IMR-90 (cell line): ENCODE measurements around the gene C14orf39. TPM values are rescaled to one million over a fixed set of nuclear protein-coding genes. Genes with fewer than 3 reads are reported as not detected.

Experiments used
- ATAC-seq: fragments of 200-7000 bp; cut with Tn5 transposase; 2 replicates; pipeline ENCODE4 v1.9.1; 2020; ENCODE audit warnings: low read depth, mild to moderate bottlenecking, moderate library complexity
- BruUV-seq: library from RNA; stranded (reverse); fragments of 400-500 nt; replicated peaks from 2 replicates; lab custom pipeline; 2021; lab: Mats Ljungman, UMichigan
- CTCF ChIA-PET: fragments of 300-600 bp; formaldehyde crosslinking; extraction: SDS; loops from one replicate; lab custom pipeline; 2021; ENCODE audit warnings: antibody characterized with exemption; lab: Yijun Ruan, JAX
- POLR2A ChIA-PET: fragments of 300-600 bp; sonication (Branson Sonifier 250); formaldehyde crosslinking; loops from one replicate; lab custom pipeline; 2022; ENCODE audit warnings: antibody characterized with exemption; ENCODE audit not compliant: unreplicated experiment; lab: Charles Lee
- DNase-seq: peaks from one replicate; pipeline ENCODE4 v3.0.0; 2013
- H2AFZ ChIP-seq: replicated peaks from 2 replicates; pipeline ENCODE3; 2013; ENCODE audit warnings: low read length, mild to moderate bottlenecking; ENCODE audit not compliant: poor library complexity
- H2AK5ac ChIP-seq: 2 replicates; pipeline ENCODE4 v1.6.1; 2013; ENCODE audit warnings: low read depth, low read length, inconsistent platforms
- H2AK9ac ChIP-seq: replicated peaks from 2 replicates; pipeline ENCODE3; 2013; ENCODE audit warnings: mild to moderate bottlenecking, low read depth, low read length, moderate library complexity; ENCODE audit not compliant: poor library complexity
- H2BK120ac ChIP-seq: 2 replicates; pipeline ENCODE4 v1.6.1; 2013; ENCODE audit warnings: low read depth, low read length, inconsistent platforms
- H2BK15ac ChIP-seq: 3 replicates; pipeline ENCODE4 v1.6.1; 2013; ENCODE audit warnings: low read depth, low read length, inconsistent platforms
- H2BK20ac ChIP-seq: 2 replicates; pipeline ENCODE4 v1.6.1; 2013; ENCODE audit warnings: low read depth, mild to moderate bottlenecking, inconsistent platforms, low read length, moderate library complexity
- H2BK5ac ChIP-seq: 2 replicates; pipeline ENCODE4 v1.6.1; 2013; ENCODE audit warnings: mild to moderate bottlenecking, low read depth, low read length, inconsistent platforms; ENCODE audit not compliant: poor library complexity, severe bottlenecking
- H3K14ac ChIP-seq: replicated peaks from 2 replicates; pipeline ENCODE4 v1.6.1; 2013; ENCODE audit warnings: low read depth, low read length, inconsistent platforms
- H3K18ac ChIP-seq: 2 replicates; pipeline ENCODE4 v1.6.1; 2013; ENCODE audit warnings: low read depth, low read length, control low read depth
- H3K23ac ChIP-seq: 2 replicates; pipeline ENCODE4 v1.6.1; 2013; ENCODE audit warnings: low read depth, low read length, inconsistent platforms
- H3K27ac ChIP-seq: 2 replicates; pipeline ENCODE4 v1.5.1; 2013; ENCODE audit warnings: mild to moderate bottlenecking, control low read depth, low read length; ENCODE audit not compliant: insufficient read depth
- H3K27me3 ChIP-seq: 2 replicates; pipeline ENCODE4 v1.6.1; 2013; ENCODE audit warnings: low read length; ENCODE audit not compliant: control insufficient read depth, insufficient read depth
- H3K36me3 ChIP-seq: 2 replicates; pipeline ENCODE4 v1.6.1; 2013; ENCODE audit warnings: low read length, mixed read lengths; ENCODE audit not compliant: control insufficient read depth, insufficient read depth
- H3K4ac ChIP-seq: 2 replicates; pipeline ENCODE4 v1.6.1; 2013; ENCODE audit warnings: low read depth, low read length, inconsistent platforms
- H3K4me1 ChIP-seq: 2 replicates; pipeline ENCODE4 v1.6.1; 2013; ENCODE audit warnings: low read length, mixed read lengths; ENCODE audit not compliant: control insufficient read depth, insufficient read depth
- H3K4me2 ChIP-seq: 2 replicates; pipeline ENCODE4 v1.6.1; 2013; ENCODE audit warnings: low read depth, mild to moderate bottlenecking, control low read depth, low read length, moderate library complexity
- H3K4me3 ChIP-seq: 2 replicates; pipeline ENCODE4 v1.5.1; 2013; ENCODE audit warnings: low read depth, mild to moderate bottlenecking, control low read depth, low read length, moderate library complexity; ENCODE audit not compliant: insufficient read depth
- H3K56ac ChIP-seq: 2 replicates; pipeline ENCODE4 v1.6.1; 2013; ENCODE audit warnings: low read length, inconsistent platforms; ENCODE audit not compliant: insufficient read depth; ENCODE audit errors: extremely low read depth
- H3K79me1 ChIP-seq, 2 experiments: 2 replicates each; pipeline ENCODE4 v1.6.1; 2013; ENCODE audit warnings: low read length in 2 of 2, inconsistent platforms in 1 of 2, low read depth in 1 of 2
- H3K9ac ChIP-seq: 2 replicates; pipeline ENCODE4 v1.6.1; 2013; ENCODE audit warnings: low read depth, low read length, control low read depth
- H3K9me1 ChIP-seq: 2 replicates; pipeline ENCODE4 v1.6.1; 2013; ENCODE audit warnings: low read length, inconsistent platforms; ENCODE audit not compliant: insufficient read depth
- H3K9me3 ChIP-seq: 2 replicates; pipeline ENCODE4 v1.6.1; 2013; ENCODE audit warnings: low read length; ENCODE audit not compliant: control insufficient read depth, insufficient read depth
- H4K20me1 ChIP-seq: 2 replicates; pipeline ENCODE4 v1.6.1; 2013; ENCODE audit warnings: low read length, inconsistent platforms; ENCODE audit not compliant: insufficient read depth
- H4K5ac ChIP-seq: 2 replicates; pipeline ENCODE4 v1.6.1; 2013; ENCODE audit warnings: mild to moderate bottlenecking, low read depth, low read length, control low read depth
- H4K8ac ChIP-seq, 2 experiments: 2 replicates each; pipeline ENCODE4 v1.6.1; 2013; ENCODE audit warnings: low read depth in 2 of 2, low read length in 2 of 2, control low read depth in 1 of 2, inconsistent platforms in 1 of 2
- H4K91ac ChIP-seq: 2 replicates; pipeline ENCODE4 v1.6.1; 2013; ENCODE audit warnings: low read depth, low read length, inconsistent platforms; ENCODE audit not compliant: insufficient read depth
- FOS ChIP-seq: fragments of 150-350 bp; IDR thresholded peaks from 2 replicates; pipeline ENCODE4 v1.6.1; 2016; ENCODE audit warnings: low read depth, low read length
- WGBS, 2 experiments: methylation state at CpG; one replicate each; pipeline versions ENCODE4 v1.1.5 to v1.1.7; 2013; ENCODE audit warnings: missing lambda C conversion rate in 2 of 2; ENCODE audit not compliant: insufficient read length in 1 of 2; ENCODE audit errors: extremely low coverage in 2 of 2; 5-methylcytosine and 5-hydroxymethylcytosine counted together
- dilution Hi-C: fragments of 300-500 bp; cut with HindIII; formaldehyde crosslinking; loops from one replicate; pipeline ENCODE4 v1.14.3; 2018; ENCODE audit warnings: low sequenced_read_pairs; ENCODE audit not compliant: unreplicated experiment
- in situ Hi-C: fragments of 300-500 bp; cut with MboI; formaldehyde crosslinking; loops from 3 replicates; pipeline ENCODE4 v1.14.3; 2019; ENCODE audit warnings: low sequenced_read_pairs, inconsistent platforms, mixed read lengths
- intact Hi-C: fragments of 100-400 bp; cut with micrococcal nuclease; formaldehyde crosslinking; loops from 2 replicates; pipeline ENCODE4 v1.10.0; 2022
- polyA plus RNA-seq, 3 experiments: library from polyadenylated mRNA; depleted of rRNA; stranded (reverse); fragments of >200 nt; gene quantifications; 2 replicates each; pipeline ENCODE4 v1.2.3, GENCODE V29; 2012; ENCODE audit warnings: low replicate concordance in 1 of 3
- total RNA-seq: library from RNA; depleted of rRNA; stranded (reverse); fragments of >200 nt; gene quantifications from 2 replicates; pipeline ENCODE4 v1.2.3, GENCODE V29; 2012

The C14orf39 gene
- total and polyA plus RNA-seq, 2 of the 4 experiments (the other 2 are of a cell fraction): 0.36 to 0.38 TPM

DNA sequence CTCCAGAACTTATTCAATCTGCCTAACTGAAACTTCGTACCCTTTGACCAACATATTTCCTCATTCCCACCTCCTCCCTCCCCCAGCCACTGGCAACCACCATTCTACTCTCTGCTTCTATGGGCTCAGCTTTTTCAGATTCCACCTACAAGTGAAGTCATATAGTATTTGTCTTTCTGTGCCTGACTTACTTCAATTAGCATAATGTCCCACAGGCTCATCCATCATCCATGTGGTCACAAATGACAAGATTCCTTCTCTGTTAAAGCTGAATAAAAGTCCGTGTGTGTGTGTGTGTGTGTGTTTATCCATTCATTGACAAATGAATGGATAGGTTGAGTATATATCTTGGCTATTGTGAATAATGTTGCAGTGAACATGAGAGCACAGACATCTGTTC, 1.3 kb upstream of the C14orf39 start:
- H4K20me1 ChIP-seq: no peaks in the 10 kb centered on the region
- intact Hi-C loops (loop anchor here (5.0 kb wide), 2 partner anchors 135 to 240 kb away; partner anchors contain the start of gene PPM1A), dilution Hi-C loops (no loop called here), in situ Hi-C loops (no loop called here)
- H4K5ac ChIP-seq: no peak overlapping the region
- no peak overlapping the region for H2BK20ac ChIP-seq
- POLR2A ChIA-PET: no interaction called here
- H4K91ac ChIP-seq: no peak overlapping the region
- H3K27me3 ChIP-seq: peaks cover 11% of the 10 kb centered on the region
- H2BK5ac ChIP-seq: no peak overlapping the region
- no peak overlapping the region for H3K4me2 ChIP-seq
- DNase-seq (no peak), ATAC-seq (no peak)
- H3K27ac ChIP-seq: no peak overlapping the region
- H3K9me3 ChIP-seq: no peaks in the 10 kb centered on the region
- no peak overlapping the region for H2AK9ac ChIP-seq
- 44% methylated on average over 1 of the region's 2 CpGs; no CpG with 5 or more reads in 1 of the 2 experiments for WGBS, 2 experiments
- H3K23ac ChIP-seq: no peak overlapping the region
- H4K8ac ChIP-seq: no peak overlapping the region
- no peaks in the 10 kb centered on the region; a peak in 1 of 4 replicates for H3K79me1 ChIP-seq
- H2AK5ac ChIP-seq: no peak overlapping the region
- no peaks in the 10 kb centered on the region for H3K4me1 ChIP-seq
- H3K14ac ChIP-seq: no peak overlapping the region
- no peaks in the 10 kb centered on the region for H3K36me3 ChIP-seq
- H3K18ac ChIP-seq: no peak overlapping the region
- H3K56ac ChIP-seq: no peak overlapping the region
- BruUV-seq: no TSS peak
- CTCF ChIA-PET: no interaction called here
- H2BK120ac ChIP-seq: no peak overlapping the region
- H3K4ac ChIP-seq: no peak overlapping the region
- H3K9ac ChIP-seq: no peak overlapping the region
- no peak overlapping the region for H2BK15ac ChIP-seq
- TF ChIP-seq FOS: no peak
- no peaks in the 10 kb centered on the region for H3K9me1 ChIP-seq
- H3K4me3 ChIP-seq: no peak overlapping the region
- no peak overlapping the region for H2AFZ ChIP-seq
